GM18505 (cell line): ENCODE measurements around the gene CSF1R.
"Not testable (repeated sequence)": the region's sequence is repeated elsewhere in the genome, so short reads cannot be mapped to it uniquely, and the experiment has no call there.

Experiments
- ATAC-seq: cut with Tn5 transposase; IDR thresholded peaks from one replicate; pipeline ENCODE4 v1.9.1; 2021; ENCODE audit not compliant: unreplicated experiment
- POLR2A ChIP-seq: IDR thresholded peaks from 4 replicates; pipeline ENCODE4 v1.6.1; 2011; ENCODE audit warnings: borderline replicate concordance; ENCODE audit not compliant: insufficient read depth, insufficient read length; ENCODE audit errors: extremely low read depth

The CSF1R gene

DNA sequence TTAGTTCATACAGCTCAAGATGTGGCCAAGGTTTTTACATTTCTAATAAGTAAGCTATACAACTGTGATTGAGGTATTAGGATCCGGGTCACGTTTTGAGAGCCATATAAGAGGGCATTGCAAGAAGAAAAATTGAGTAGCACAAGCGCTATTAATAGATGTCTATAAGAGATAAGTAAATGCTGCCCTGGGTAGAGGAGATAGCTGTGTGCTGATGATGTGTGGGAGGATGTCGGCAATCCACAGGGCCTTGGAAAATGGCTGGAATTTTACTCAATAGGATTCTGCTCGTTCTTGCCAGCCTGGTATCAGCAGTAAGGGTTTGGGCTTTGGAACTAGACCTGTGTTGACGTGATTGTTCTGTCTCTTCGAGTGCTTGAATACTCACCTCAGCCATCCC, 41.6 kb downstream of the CSF1R start:
- ATAC-seq, result no peak
- no peak for TF ChIP-seq POLR2A

DNA sequence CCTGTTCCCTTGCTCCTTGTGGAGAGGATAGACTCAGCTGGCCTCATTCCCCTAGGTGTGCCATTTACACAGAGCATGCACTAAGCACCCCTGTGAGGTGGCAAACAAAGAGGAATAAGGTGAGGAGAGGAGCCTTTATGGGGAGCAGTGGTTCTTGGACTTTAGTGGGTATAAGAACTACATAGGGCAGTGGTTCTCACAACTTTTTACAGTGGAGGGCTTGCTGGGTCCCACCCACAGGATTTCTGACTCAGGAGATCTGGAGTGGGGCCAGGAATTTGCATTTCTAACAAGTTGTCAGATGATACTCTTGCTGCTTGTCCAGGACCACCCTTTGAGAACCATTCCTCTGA, 42.0 kb downstream of the CSF1R start:
- ATAC-seq, result no peak
- TF ChIP-seq POLR2A, result no peak

DNA sequence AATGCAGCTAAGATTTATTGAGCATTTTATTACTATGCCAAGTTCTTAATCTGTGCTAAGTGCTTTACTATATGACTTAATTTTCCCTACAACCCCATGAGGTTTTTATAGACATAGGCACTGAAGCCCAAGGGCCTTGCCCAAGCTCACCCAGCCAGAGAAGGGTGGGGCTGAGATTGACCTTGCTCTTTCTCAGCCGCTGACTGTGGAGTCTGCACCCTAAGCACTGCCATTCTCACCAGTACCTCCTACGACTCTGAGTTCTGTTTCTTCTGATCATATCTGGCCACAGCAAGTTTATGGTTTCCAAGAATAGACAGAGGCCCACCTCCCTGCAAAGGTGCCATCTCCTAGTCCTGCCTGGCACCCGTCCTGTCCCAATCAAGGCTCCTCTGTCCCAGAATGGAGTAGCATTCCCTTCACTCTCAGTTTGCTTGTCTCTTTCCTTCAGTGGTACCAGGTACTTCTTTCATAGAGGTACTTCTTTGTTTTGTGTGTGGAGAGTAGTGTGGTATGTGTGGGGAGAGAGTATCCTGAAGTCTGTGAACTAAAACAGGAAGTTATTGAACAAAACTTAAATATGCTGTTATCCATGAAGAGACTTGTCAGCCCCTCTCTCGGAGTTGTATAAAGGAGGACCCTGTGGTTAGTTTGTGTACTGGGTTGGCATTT, 42.6 kb downstream of the CSF1R start:
- no peak for ATAC-seq

GRCh38 chr5:150042459-150042858, 43.9 kb downstream of the CSF1R start:
- no peak for ATAC-seq
- no peak for TF ChIP-seq POLR2A

More for the DNA sequence above, 42.6 kb downstream of the CSF1R start:
- TF ChIP-seq POLR2A, result no peak

DNA sequence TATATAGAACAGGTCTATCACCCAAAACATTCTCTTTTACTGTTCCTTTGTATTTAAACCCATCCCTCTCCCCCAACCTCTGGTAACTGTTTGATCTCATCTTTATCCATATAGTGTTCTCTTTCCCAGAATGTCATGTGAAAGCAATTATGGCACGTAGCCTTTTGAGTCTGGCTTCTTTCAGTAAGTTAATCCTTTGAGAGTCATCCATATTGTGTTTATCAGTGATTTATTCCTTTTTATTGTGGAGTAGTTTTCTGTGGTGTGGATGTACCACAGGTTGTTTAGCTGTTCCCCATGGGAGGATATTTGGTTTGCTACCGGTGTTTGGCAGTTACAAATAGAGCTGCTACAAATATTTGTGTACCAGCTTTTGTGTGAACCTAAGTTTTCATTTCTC, 47.8 kb downstream of the CSF1R start:
- TF ChIP-seq POLR2A, result no peak
- no peak for ATAC-seq

GRCh38 chr5:150036513-150036912, 49.8 kb downstream of the CSF1R start:
- no peak for TF ChIP-seq POLR2A
- no peak for ATAC-seq

DNA sequence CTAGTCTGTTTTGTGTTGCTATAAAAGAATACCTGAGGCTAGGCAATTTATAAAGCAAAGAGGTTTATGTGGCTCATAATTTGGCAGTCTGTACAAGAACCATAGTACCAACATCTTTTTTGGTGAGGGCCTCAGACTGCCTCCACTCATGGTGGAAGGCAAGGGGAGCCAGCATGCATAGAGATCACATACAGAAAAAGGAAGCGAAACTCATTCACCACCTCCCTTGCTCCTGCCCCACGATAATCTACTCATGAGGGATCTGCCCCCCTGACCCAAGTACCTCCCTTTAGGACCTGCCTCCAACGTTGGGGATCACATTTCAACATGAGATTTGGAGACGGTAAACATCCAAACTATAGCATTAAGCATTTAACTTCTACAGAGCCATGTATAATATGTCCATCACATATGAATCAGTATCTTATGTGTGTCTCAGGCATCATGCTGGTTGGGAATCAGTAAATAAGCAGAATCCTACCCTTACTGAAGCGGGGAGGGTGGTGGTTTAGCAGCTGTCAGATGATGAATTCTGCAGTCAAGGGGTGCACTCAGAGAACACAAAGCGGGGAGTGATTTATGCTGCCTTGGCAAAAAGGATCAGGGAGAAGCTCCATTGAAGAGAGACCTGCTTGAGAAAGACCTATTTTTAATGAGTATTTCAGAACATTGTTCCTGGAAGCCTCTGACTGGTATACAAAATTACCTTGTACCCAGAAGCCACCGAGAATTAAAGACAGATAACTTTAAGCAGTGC, 51.0 kb downstream of the CSF1R start:
- no peak for TF ChIP-seq POLR2A

DNA sequence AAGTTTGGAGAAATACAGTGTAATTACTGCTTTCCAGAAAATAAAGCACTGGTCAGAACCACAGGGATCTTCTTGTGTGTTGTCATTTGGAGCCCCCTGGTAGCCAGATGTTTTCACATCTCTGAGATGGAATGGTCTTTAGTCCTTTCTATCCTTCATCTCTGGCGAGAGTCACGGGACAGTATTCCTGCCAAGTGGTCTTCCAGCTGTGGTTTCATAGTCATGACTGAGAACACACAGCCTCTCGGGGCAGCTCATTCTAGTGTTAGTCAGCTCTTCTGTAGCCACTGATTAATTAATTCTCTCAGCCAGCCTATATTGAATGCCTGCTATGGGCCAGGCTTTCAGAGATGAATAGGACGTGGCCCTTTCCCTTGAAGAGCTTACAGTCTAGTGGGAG, 51.7 kb downstream of the CSF1R start:
- TF ChIP-seq POLR2A, result no peak
- ATAC-seq, result no peak

More for the DNA sequence above, 51.0 kb downstream of the CSF1R start:
- peak; percentile 85 for ATAC-seq

DNA sequence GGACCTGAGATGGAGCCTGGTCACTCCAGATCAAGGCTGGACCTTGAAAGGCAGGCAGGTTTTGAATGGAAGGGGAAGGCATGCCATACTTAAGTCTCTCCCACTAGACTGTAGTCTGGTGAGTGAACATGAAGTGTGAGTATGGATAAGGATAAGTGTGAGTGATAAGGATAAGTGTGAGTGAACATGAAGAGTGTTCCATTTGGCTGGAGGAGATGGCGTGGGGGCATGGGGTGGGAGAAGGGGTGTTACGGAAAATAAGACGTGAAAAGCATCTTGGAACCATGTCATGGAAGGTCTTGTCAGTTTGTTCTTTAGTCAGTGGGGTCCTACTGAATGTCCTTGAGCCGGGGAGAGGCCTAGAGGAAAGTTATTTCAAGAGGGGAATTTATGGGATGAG, 53.0 kb downstream of the CSF1R start:
- no peak for TF ChIP-seq POLR2A
- ATAC-seq, result no peak

- not testable (repeated sequence) for ATAC-seq
Observed at GRCh38 chr5:150028047-150028446, 58.3 kb downstream of the CSF1R start.

DNA sequence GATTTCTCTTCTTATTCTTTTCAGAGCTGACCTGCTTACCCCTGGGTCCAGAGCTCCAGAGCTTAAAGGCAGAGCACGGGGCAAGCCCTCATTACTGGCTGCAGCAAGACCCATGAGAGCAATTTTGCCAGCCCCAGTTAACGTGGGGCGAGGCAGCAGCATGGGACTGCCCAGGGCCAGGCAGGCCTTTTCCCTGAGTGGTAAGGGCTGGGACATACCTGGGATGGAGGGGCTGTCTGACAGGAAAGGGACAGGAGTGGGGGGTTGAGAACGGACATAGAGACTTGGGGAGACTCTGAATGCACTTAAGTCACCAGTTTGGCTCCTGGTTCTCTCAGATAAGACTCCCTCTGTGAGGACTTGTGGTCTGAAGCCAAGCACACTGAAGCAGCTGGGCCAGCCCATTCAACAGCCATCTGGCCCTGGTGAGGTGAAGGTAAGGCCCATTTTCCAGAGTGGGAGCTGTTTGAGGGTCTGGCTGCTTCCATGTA, 59.6 kb downstream of the CSF1R start:
- ATAC-seq, result no peak
- TF ChIP-seq POLR2A, result no peak

DNA sequence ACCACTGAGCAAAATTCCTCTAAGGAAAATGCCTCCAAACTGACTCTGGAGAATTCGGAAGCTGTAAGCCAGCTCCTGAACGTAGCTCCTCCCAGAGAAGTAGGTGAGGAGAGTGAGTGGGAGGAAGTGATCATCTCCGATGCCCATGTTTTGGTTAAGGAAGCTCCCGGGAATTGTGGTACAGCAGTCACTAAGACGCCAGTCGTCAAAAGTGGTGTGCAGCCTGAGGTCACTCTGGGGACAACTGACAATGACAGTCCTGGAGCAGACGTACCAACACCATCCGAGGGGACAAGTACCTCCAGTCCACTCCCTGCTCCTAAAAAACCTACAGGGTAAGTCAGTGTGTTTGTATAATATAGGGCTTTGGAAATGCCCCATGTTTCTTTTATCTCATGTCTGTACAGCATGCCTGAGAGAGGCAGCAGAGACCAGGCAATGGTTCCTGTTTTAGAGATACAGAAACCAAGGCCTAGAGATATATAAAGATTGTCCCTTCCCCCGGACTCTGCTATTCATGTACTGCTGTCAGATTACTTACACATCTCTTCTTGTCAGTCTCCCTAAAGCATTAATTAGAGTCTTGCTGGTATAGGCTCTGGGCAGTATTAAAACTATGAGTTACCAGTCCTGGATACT, 61.9 kb downstream of the CSF1R start:
- TF ChIP-seq POLR2A, result no peak
- no peak for ATAC-seq

DNA sequence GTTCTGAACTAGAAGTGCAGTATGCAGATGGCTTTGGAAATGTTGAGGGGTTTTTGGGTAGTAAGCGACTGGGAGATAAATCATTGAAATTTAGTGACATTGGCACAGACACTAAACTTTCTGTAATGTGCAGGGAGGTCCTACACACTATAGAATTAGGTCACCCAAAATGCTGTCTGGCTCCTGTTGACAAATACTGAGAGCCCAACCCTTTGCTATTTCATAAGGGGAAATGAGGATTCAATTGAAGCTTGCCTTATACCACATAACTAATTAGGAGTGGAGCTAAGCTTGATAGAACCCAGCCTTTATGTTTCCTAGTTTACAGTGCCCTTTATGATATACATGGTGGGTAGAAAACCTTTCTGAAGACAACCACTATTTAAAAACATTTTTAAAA, 63.2 kb downstream of the CSF1R start:
- no peak for ATAC-seq
- no peak for TF ChIP-seq POLR2A

DNA sequence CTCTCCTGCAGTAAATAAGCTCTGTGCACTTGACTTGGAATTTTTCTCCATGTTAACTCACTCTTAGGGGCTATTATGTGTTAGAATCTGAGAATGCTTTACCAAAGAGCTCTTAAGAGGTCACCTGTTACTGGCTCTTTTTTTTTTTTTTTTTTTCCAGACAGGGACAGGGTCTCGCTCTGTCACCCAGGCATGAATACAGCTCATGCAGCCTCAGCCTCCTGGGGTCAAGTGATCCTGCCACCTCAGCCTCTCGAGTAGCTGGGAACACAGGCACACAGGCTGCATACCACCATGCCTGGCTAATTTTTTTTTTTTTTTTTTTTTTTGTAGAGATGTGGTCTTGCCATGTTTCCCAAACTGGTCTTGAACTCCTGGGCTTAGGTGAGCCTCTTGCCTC, 63.7 kb downstream of the CSF1R start:
- TF ChIP-seq POLR2A, result no peak
- ATAC-seq, result no peak
